Glomerular visceral epithelial cell (primary cell): ENCODE results near the gene SFR1.

Source experiments
- DNase-seq: peaks from one replicate; pipeline ENCODE4 v3.0.0-alpha.2; 2016; ENCODE audit errors: extremely low spot score

The SFR1 gene

GRCh38 chr10:104104926-104105325 is 17.0 kb upstream of the SFR1 start:
- no peak for DNase-seq

GRCh38 chr10:104109908-104110662 is 11.9 kb upstream of the SFR1 start:
- DNase-seq = peak; percentile 87

- DNase-seq = no peak
These were observed 8.5 kb upstream of the SFR1 start for GRCh38 chr10:104113376-104113956.

- peak; percentile 66 for DNase-seq
These were observed 4.1 kb upstream of the SFR1 start for GRCh38 chr10:104117839-104118323.

- DNase-seq = no peak
These were observed 2.0 kb upstream of the SFR1 start for GRCh38 chr10:104119996-104120395.

- DNase-seq = no peak
These were observed 1.5 kb upstream of the SFR1 start for GRCh38 chr10:104120512-104120902.

GRCh38 chr10:104120903-104121484 is 977 bp upstream of the SFR1 start:
- DNase-seq = peak; percentile 95

GRCh38 chr10:104122225-104123107 is 495 bp downstream of the SFR1 start:
- no peak for DNase-seq

GRCh38 chr10:104123397-104123796 is 1.4 kb downstream of the SFR1 start:
- DNase-seq = no peak

- peak; percentile 31 for DNase-seq
These were observed 5.4 kb downstream of the SFR1 start for GRCh38 chr10:104127411-104127810.

- DNase-seq = no peak
These were observed 6.2 kb downstream of the SFR1 start for GRCh38 chr10:104128214-104128613.

GRCh38 chr10:104130041-104130440 is 8.1 kb downstream of the SFR1 start:
- no peak for DNase-seq

GRCh38 chr10:104138131-104138530 is 16.2 kb downstream of the SFR1 start:
- no peak for DNase-seq

- DNase-seq = no peak
These were observed 17.2 kb downstream of the SFR1 start for GRCh38 chr10:104139221-104139620.

GRCh38 chr10:104142081-104142480 is 20.1 kb downstream of the SFR1 start:
- no peak for DNase-seq

GRCh38 chr10:104143829-104144228 is 21.9 kb downstream of the SFR1 start:
- no peak for DNase-seq

- no peak for DNase-seq
These were observed 23.0 kb downstream of the SFR1 start for GRCh38 chr10:104144931-104145330.

- no peak for DNase-seq
These were observed 24.9 kb downstream of the SFR1 start for GRCh38 chr10:104146882-104147281.

GRCh38 chr10:104150139-104150538 is 28.2 kb downstream of the SFR1 start:
- no peak for DNase-seq

- no peak for DNase-seq
These were observed 29.8 kb downstream of the SFR1 start for GRCh38 chr10:104151737-104152136.

- no peak for DNase-seq
These were observed 33.6 kb downstream of the SFR1 start for GRCh38 chr10:104155591-104155990.

- DNase-seq = no peak
These were observed 48.8 kb downstream of the SFR1 start for GRCh38 chr10:104170610-104171254.
